ENCODE measurements around the gene CDH22. TPM values are rescaled to one million over a fixed set of nuclear protein-coding genes. Genes with fewer than 3 reads are reported as not detected.
A peak's percentile ranks its signal among the peaks of the same experiment; 100 is the strongest.

The CDH22 gene
- total RNA-seq, 1 experiment from 2014 or later: not detected

GRCh38 chr20:46343348-46343974, 35.2 kb upstream of the CDH22 start:
- DNase-seq (ENCODE audit: extremely low read depth, low read depth): no peak

GRCh38 chr20:46342451-46343347, 34.4 kb upstream of the CDH22 start:
- DNase-seq (ENCODE audit: extremely low read depth, low read depth): no peak

- DNase-seq (ENCODE audit: extremely low read depth, low read depth): no peak
Measured at GRCh38 chr20:46342010-46342378, 33.7 kb upstream of the CDH22 start.

GRCh38 chr20:46341074-46342009, 33.0 kb upstream of the CDH22 start:
- no peak for DNase-seq (ENCODE audit: extremely low read depth, low read depth)

GRCh38 chr20:46339037-46339436, 30.7 kb upstream of the CDH22 start:
- no peak for DNase-seq (ENCODE audit: extremely low read depth, low read depth)

GRCh38 chr20:46336735-46337134, 28.4 kb upstream of the CDH22 start:
- DNase-seq (ENCODE audit: extremely low read depth, low read depth): no peak

- no peak for DNase-seq (ENCODE audit: extremely low read depth, low read depth)
Measured at GRCh38 chr20:46334303-46334904, 26.1 kb upstream of the CDH22 start.

GRCh38 chr20:46333161-46333991, 25.1 kb upstream of the CDH22 start:
- DNase-seq (ENCODE audit: extremely low read depth, low read depth): no peak

GRCh38 chr20:46332373-46333160, 24.3 kb upstream of the CDH22 start:
- no peak for DNase-seq (ENCODE audit: extremely low read depth, low read depth)

GRCh38 chr20:46331611-46332361, 23.5 kb upstream of the CDH22 start:
- no peak for DNase-seq (ENCODE audit: extremely low read depth, low read depth)

GRCh38 chr20:46330831-46331371, 22.6 kb upstream of the CDH22 start:
- no peak for DNase-seq (ENCODE audit: extremely low read depth, low read depth)

- no peak for DNase-seq (ENCODE audit: extremely low read depth, low read depth)
Measured at GRCh38 chr20:46330072-46330763, 21.9 kb upstream of the CDH22 start.

- no peak for DNase-seq (ENCODE audit: extremely low read depth, low read depth)
Measured at GRCh38 chr20:46328200-46328882, 20.0 kb upstream of the CDH22 start.

GRCh38 chr20:46327557-46327956, 19.3 kb upstream of the CDH22 start:
- no peak for DNase-seq (ENCODE audit: extremely low read depth, low read depth)

- no peak for DNase-seq (ENCODE audit: extremely low read depth, low read depth)
Measured at GRCh38 chr20:46325789-46326188, 17.5 kb upstream of the CDH22 start.

- peak; percentile 38 for DNase-seq (ENCODE audit: extremely low read depth, low read depth)
Measured at GRCh38 chr20:46324960-46325703, 16.8 kb upstream of the CDH22 start.

Data from NCI-H460 (cell line).